Heart left ventricle (tissue), 13 donors: ENCODE measurements around the gene KLHL10.
"Not testable (repeated sequence)": the region's sequence is repeated elsewhere in the genome, so short reads cannot be mapped to it uniquely, and the experiment has no call there.

Source experiments
- CTCF ChIP-seq, 12 donors: fragments of 200-600 bp; sonication (generic) in 4 of 12; IDR thresholded peaks; one replicate each; pipeline versions ENCODE4 v1.5.0 to v1.8.0; 2018 to 2022; ENCODE audit warnings: antibody characterized with exemption in 12 of 12, mild to moderate bottlenecking in 5 of 12
- POLR2A ChIP-seq, 2 donors: fragments of 450-650 bp; IDR thresholded peaks; one replicate each; pipeline ENCODE4 v1.6.1; 2017; ENCODE audit warnings: antibody characterized with exemption in 2 of 2, mild to moderate bottlenecking in 2 of 2, moderate library complexity in 2 of 2
- donor health status: ischemic (EF 13 %, LVEDD 7.1; RV severe dilation, severe dysfunction).
- donor health status: DM: no; HTN: yes; CAD: no.
- donor health status: DM: no; HTN: no; CAD: no.
- donor health status: ischemic (EF 25% LVEDD 6.9; RV normal size, moderate dysfunction).
- donor health status: ischemic (EF 25% LVEDD 5.7; RV mildly dilated, moderate dysfunction).
- donor health status: ischemic (EF 35%, LVEDD 5.7; RV mildly dilated, moderate dysfunction).
- donor health status: nonischemic (EF 11% LVEDD 7.7; RV severe dilation, severe dysfunction).
- donor health status: DM: yes; HTN: yes; CAD: no.
- donor health status: PGD.
- donor health status: ischemic (EF 29% LVEDD 5.4; RV normal size, mild dysfunction).
- donor health status: nonischemic (EF 23%, LVEDD 6.1; RV moderate dilation, normal function).

GRCh38 chr17:41829961-41830360, 7.7 kb upstream of the KLHL10 start:
- TF ChIP-seq CTCF, POLR2A (IDR thresholded peaks at IDR 0.05): not testable (repeated sequence)
